Bronchial epithelial cell (primary cell): Measurements from ENCODE around the gene RAD9A. TPM values are rescaled to one million over a fixed set of nuclear protein-coding genes. Genes with fewer than 3 reads are reported as not detected.

Source experiments
- DNase-seq: peaks from one replicate; pipeline ENCODE4 v3.0.0-alpha.2; 2010; ENCODE audit warnings: low read depth
- FAIRE-seq: peaks from 2 replicates; lab custom pipeline; 2011; peaks lifted over from hg19 to GRCh38; lab: Jason Lieb, UNC
- H3K27me3 ChIP-seq: 2 replicates; pipeline ENCODE4 v1.5.1; 2011; ENCODE audit warnings: low read length; ENCODE audit not compliant: control insufficient read depth, insufficient read depth
- H3K36me3 ChIP-seq: 2 replicates; pipeline ENCODE4 v1.5.1; 2011; ENCODE audit warnings: low read length; ENCODE audit not compliant: control insufficient read depth, insufficient read depth
- H3K4me3 ChIP-seq: 2 replicates; pipeline ENCODE4 v1.5.1; 2011; ENCODE audit warnings: mild to moderate bottlenecking, low read depth, low read length, control low read depth
- total RNA-seq: library from RNA; depleted of rRNA; stranded (reverse); fragments of >200 nt; gene quantifications from 2 replicates; pipeline ENCODE4 v1.2.1, GENCODE V29; 2014
- TF ChIP-seq, protein P1 (sequence below): IDR thresholded peaks from 2 replicates; pipeline ENCODE4 v1.5.1; 2011; ENCODE audit warnings: mild to moderate bottlenecking, moderate library complexity, low read length, control low read depth, inconsistent platforms; ENCODE audit not compliant: insufficient read depth, severe bottlenecking

RAD9A gene
- total RNA-seq, 1 donor from 2014 or later, result 8.7 TPM

DNA sequence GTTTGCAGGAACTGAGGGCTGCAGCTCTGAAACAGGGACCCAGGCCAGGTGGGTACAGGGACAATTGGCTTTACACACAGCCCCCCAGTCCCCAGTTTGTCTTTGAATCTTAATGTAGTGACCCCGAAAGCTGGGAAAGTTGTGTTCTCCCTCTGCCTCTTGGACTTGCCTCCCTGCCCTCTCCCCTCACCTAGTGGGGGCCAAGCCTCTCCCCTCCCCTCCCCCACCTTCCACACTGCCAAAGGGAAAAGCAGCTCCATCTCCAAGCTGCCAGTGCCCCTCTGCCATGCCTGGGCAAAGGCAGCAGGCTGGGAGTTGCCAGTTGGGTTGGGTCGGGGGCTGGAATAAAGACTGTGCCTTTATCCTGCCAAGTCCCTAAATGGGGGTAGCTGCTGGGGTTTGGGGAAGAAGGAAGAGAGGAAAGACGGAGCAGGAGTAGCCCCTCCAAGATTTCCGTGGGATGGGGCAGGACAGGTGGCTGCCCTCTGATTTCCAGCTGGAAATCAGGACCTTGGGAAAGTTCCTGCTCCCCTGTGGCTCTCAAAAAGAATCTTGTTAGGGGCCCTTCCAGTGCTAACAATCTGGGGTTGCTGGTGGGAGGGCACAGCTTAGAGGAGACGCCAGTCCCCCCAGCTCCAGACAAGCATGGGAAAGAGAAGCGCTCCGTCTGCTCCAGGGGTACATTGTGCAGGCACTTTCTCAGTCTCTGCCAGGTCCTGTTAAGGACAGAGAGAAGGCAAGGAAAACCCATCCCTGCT is 15.5 kb upstream of the RAD9A start:
- no peaks in the 10 kb centered on the region for H3K36me3 ChIP-seq
- FAIRE-seq (no peak), DNase-seq (no peak)
- H3K27me3 ChIP-seq, result no peaks in the 10 kb centered on the region
- H3K4me3 ChIP-seq, result no peak overlapping the region
- TF ChIP-seq, protein P1, sequence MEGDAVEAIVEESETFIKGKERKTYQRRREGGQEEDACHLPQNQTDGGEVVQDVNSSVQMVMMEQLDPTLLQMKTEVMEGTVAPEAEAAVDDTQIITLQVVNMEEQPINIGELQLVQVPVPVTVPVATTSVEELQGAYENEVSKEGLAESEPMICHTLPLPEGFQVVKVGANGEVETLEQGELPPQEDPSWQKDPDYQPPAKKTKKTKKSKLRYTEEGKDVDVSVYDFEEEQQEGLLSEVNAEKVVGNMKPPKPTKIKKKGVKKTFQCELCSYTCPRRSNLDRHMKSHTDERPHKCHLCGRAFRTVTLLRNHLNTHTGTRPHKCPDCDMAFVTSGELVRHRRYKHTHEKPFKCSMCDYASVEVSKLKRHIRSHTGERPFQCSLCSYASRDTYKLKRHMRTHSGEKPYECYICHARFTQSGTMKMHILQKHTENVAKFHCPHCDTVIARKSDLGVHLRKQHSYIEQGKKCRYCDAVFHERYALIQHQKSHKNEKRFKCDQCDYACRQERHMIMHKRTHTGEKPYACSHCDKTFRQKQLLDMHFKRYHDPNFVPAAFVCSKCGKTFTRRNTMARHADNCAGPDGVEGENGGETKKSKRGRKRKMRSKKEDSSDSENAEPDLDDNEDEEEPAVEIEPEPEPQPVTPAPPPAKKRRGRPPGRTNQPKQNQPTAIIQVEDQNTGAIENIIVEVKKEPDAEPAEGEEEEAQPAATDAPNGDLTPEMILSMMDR, result no peak

DNA sequence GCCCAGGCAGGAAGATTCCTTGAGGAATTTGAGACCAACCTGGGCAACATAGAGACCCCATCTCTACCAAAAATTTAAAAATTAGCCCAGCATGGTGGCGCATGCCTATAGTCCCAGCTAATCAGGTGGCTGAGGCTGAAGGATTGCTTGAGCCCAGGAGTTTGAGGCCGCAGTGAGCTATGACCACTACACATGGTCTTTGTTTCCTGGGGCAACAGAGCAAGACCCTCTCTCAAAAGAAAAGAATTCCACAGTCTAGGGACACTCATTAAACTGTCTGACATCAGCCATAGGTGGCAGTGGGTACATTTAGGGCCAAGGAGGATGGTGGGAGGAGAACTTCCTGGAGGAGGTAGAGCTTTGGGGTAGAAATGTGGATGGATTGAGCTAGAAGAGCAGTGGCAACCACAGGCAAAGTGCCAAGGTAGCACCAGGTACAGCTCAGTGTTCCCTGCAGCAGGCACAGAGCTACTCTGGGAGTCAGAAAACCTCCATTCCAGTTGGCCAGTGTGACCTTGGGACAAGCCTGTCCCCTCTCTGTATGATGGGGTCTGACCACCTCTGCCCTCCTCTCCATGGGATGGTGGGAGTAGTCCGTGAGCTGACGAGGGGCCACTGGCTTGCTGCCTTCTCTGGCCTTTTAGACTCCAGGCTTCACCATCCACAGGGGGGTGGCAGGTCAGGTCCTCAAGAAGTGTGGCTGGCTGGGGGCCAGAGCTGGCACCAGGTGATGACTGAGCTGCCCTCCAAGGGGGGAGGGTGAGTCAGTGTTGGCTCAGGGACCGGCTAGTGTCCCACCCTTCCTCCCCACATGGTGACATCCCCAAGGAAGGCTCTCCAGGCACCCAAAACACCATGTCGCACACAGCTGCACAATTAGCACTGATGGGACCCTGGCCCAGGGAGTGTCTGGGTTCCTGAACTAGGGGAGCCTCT is 14.6 kb upstream of the RAD9A start:
- DNase-seq, result no peak
- Histone ChIP-seq H3K4me3 (no peak overlapping the region), H3K27me3 (no peaks in the 10 kb centered on the region), H3K36me3 (no peaks in the 10 kb centered on the region)
- TF ChIP-seq, protein P1, result no peak
- FAIRE-seq, result no peak

DNA sequence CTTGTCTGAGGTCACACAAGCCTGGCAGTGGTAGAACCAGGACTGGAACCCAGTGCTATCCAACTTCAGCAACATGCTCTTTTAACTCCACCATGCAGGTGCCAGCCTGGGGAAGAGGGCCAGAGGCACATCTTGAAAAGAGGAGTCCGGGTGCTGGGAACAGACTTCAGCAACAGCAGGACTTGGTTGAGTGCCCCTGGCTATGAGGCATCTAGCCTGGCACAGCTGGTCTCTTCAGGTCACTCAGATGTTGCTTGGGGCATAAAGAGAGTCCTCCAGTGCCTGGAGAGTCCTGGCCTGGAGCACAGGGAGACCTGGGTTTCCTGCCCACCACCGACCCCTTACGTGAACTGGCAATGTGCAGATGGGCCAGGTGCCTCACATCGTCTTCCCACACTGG is 13.2 kb upstream of the RAD9A start:
- Histone ChIP-seq H3K36me3 (no peaks in the 10 kb centered on the region), H3K27me3 (no peaks in the 10 kb centered on the region), H3K4me3 (no peak overlapping the region)
- DNase-seq (no peak), FAIRE-seq (no peak)
- TF ChIP-seq, protein P1, result no peak

DNA sequence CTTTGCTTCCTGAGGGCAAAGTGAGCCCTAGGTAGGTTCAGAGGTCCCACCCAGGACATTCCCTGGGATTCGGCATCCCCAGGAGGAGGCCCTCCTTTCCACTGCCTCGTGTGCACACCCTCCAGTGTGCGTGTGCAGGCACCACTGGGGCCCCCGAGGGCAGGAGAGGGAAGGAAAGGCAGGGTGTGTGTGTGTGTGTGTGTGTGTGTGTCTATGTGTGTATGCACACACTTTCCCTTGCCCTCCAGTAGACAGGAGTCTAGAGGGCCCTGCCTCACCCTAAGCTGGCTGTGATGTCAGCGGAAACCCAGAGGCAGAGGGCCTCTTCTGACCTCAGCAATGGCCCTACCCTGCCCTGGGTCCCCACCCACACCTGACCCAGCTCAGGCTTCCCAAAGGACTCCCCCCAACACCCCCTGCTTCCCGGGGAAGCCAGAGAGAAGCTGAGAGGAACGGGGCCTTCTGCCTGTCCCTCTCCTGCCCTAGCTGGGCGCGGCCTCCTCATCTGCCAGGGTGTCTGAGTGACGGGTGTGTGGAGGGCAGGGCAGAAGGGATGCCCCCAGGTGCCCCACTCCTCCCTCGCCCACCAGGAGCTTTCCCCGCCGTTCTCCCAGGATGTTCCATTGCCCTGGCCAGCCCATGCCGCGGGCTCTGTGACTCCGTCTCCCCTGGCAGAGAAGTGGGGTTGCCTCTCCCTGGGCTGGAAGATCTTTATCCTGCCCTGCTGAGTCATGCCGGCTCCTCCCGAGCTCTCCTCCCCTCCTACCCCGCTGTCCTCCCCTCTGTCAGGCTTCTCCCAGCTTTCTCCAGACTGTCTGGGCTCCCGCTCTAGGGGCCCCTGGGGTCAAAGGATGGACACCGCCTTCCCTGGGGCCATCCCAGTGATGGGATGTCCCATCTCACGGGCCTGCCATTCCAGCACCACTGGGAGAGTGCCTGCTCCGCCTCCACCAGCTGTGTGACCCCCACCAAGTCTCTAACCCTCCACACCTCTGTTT is 12.4 kb upstream of the RAD9A start:
- no peaks in the 10 kb centered on the region for H3K36me3 ChIP-seq
- no peak overlapping the region for H3K4me3 ChIP-seq
- no peaks in the 10 kb centered on the region for H3K27me3 ChIP-seq
- peak; percentile 61 for DNase-seq
- TF ChIP-seq, protein P1, result no peak
- FAIRE-seq, result no peak

DNA sequence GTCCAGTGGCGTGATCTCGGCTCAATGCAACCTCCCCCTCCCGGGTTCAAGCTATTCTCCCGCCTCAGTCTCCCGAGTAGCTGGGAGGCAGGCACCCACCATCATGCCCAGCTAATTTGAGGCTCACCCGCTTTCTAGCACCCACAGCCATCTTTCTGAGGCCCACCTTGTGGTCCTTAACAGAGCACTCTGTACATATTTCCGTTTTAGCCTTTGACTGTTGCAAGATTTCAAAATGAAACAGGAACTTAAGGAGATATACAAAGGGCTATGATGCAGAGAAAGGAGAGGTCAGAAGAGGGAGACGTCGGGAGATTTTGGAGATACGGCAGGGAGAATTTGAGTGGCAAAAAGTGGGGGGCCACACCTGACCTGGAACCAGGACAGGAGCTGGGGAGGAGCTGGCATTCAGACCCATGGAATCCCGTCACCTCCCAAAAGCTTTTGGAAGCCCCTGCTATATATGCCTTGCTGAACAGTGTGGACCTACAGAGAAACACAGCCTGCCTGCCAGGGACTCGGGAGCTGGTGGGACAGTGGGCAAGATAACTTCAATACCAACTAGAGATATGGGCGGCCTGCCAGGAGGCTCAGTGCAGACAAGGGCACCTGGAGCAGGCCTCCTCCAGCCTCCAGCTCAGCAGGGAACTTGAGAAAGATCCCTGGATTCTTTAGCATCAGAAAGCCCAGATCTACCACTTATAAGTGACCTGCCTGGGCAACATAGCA is 10.4 kb upstream of the RAD9A start:
- FAIRE-seq (no peak), DNase-seq (no peak)
- Histone ChIP-seq H3K36me3 (no peaks in the 10 kb centered on the region), H3K4me3 (no peak overlapping the region), H3K27me3 (no peaks in the 10 kb centered on the region)
- TF ChIP-seq, protein P1, result no peak
